Uterus (tissue), 4 donors: ENCODE results near the gene RAET1L. TPM values are rescaled to one million over a fixed set of nuclear protein-coding genes. Genes with fewer than 3 reads are reported as not detected.
"Not testable (repeated sequence)": the region's sequence is repeated elsewhere in the genome, so short reads cannot be mapped to it uniquely, and the experiment has no call there.

Source experiments
- DNase-seq, 2 donors: peaks; one replicate each; pipeline ENCODE4 v3.0.0-alpha.2; 2019 to 2020
- H3K27ac ChIP-seq, 2 donors: fragments of 200-600 bp; sonication (generic); 1 replicate in 1 of 2; 2 replicates in 1 of 2; pipeline ENCODE4 v1.5.1; 2016 to 2018
- H3K27me3 ChIP-seq, 2 donors: fragments of 200-600 bp; sonication (generic); one replicate each; pipeline ENCODE4 v1.5.1; 2018 to 2019; ENCODE audit warnings: control low read depth in 1 of 2
- H3K36me3 ChIP-seq, 2 donors: fragments of 200-600 bp; sonication (generic); one replicate each; pipeline ENCODE4 v1.5.1; 2019; ENCODE audit warnings: control low read depth in 1 of 2
- H3K4me1 ChIP-seq, 2 donors: fragments of 200-600 bp; sonication (generic); one replicate each; pipeline ENCODE4 v1.5.1; 2018 to 2019; ENCODE audit warnings: control low read depth in 1 of 2
- H3K4me3 ChIP-seq, 2 donors: fragments of 200-600 bp; sonication (generic); 1 replicate in 1 of 2; 2 replicates in 1 of 2; pipeline ENCODE4 v1.5.1; 2018 to 2019; ENCODE audit warnings: mild to moderate bottlenecking in 1 of 2
- H3K9me3 ChIP-seq, 2 donors: fragments of 200-600 bp; sonication (generic); one replicate each; pipeline ENCODE4 v1.5.1; 2019; ENCODE audit warnings: control low read depth in 1 of 2
- CTCF ChIP-seq, 4 experiments: fragments of 200-600 bp in 2 of 4; fragments of 450-650 bp in 2 of 4; sonication (generic) in 2 of 4; IDR thresholded peaks; one replicate each; pipeline ENCODE4 v1.5.1; 2016 to 2019; ENCODE audit warnings: antibody characterized with exemption in 4 of 4, mild to moderate bottlenecking in 2 of 4, moderate library complexity in 1 of 4
- POLR2A ChIP-seq, 2 donors: fragments of 450-650 bp; IDR thresholded peaks; one replicate each; pipeline ENCODE4 v1.6.1; 2016; ENCODE audit warnings: antibody characterized with exemption in 2 of 2, mild to moderate bottlenecking in 1 of 2, moderate library complexity in 1 of 2
- intact Hi-C: fragments of 100-400 bp; cut with DNase I; formaldehyde crosslinking; loops from one replicate; pipeline ENCODE4 v1.15.1; 2023; ENCODE audit warnings: low total_unique reads
- total RNA-seq, 4 donors: library from RNA; depleted of rRNA in 3 of 4; stranded (reverse); fragments of >200 nt in 3 of 4; gene quantifications; one replicate each; pipeline versions ENCODE4 v1.1.0 to v1.2.4, GENCODE V29; 2014 to 2023
- donor health status: DM: yes; HTN: yes; CAD: no.

The RAET1L gene
- total RNA-seq, 4 donors from 2014 or later = not detected

GRCh38 chr6:149999636-150000035 is 25.7 kb downstream of the RAET1L start:
- H3K27me3 ChIP-seq = peaks cover 0 to 19% of the 10 kb centered on the region in 2 donors
- no peak for DNase-seq
- H3K4me1 ChIP-seq = no peaks in the 10 kb centered on the region
- TF ChIP-seq POLR2A (IDR thresholded peaks at IDR 0.05) (no peak), CTCF (IDR thresholded peaks at IDR 0.05) (no peak)
- H3K36me3 ChIP-seq = no peaks in the 10 kb centered on the region
- no peak overlapping the region for H3K4me3 ChIP-seq
- intact Hi-C loops = no loop called here
- H3K9me3 ChIP-seq = no peaks in the 10 kb centered on the region
- no peak overlapping the region for H3K27ac ChIP-seq

GRCh38 chr6:149995971-149996370 is 29.4 kb downstream of the RAET1L start:
- Histone ChIP-seq H3K27ac (no peak overlapping the region), H3K4me3 (no peak overlapping the region), H3K4me1 (no peaks in the 10 kb centered on the region), H3K36me3 (no peaks in the 10 kb centered on the region), H3K27me3 (peaks cover 0 to 41% of the 10 kb centered on the region in 2 donors), H3K9me3 (no peaks in the 10 kb centered on the region)
- intact Hi-C loops = no loop called here
- TF ChIP-seq CTCF (IDR thresholded peaks at IDR 0.05) (no peak), POLR2A (IDR thresholded peaks at IDR 0.05) (no peak)
- DNase-seq = no peak

- H3K36me3 ChIP-seq = no peaks in the 10 kb centered on the region
- no peak for DNase-seq
- no peak overlapping the region for H3K4me3 ChIP-seq
- intact Hi-C loops = no loop called here
- no peak overlapping the region for H3K27ac ChIP-seq
- TF ChIP-seq POLR2A (IDR thresholded peaks at IDR 0.05) (no peak), CTCF (IDR thresholded peaks at IDR 0.05) (no peak)
- H3K9me3 ChIP-seq = no peaks in the 10 kb centered on the region
- H3K4me1 ChIP-seq = no peaks in the 10 kb centered on the region
- H3K27me3 ChIP-seq = peaks cover 0 to 48% of the 10 kb centered on the region in 2 donors
These were observed 30.0 kb downstream of the RAET1L start for GRCh38 chr6:149995235-149995750.

GRCh38 chr6:149991838-149992237 is 33.5 kb downstream of the RAET1L start:
- no peak overlapping the region for H3K4me3 ChIP-seq
- DNase-seq = no peak
- no peak overlapping the region for H3K27ac ChIP-seq
- intact Hi-C loops = no loop called here
- no peaks in the 10 kb centered on the region for H3K4me1 ChIP-seq
- H3K36me3 ChIP-seq = no peaks in the 10 kb centered on the region
- H3K27me3 ChIP-seq = peaks cover 12 to 79% of the 10 kb centered on the region in 2 donors
- TF ChIP-seq POLR2A (IDR thresholded peaks at IDR 0.05) = no peak
- TF ChIP-seq CTCF (IDR thresholded peaks at IDR 0.05) = no peak
- H3K9me3 ChIP-seq = peaks cover 0 to 14% of the 10 kb centered on the region in 2 donors

GRCh38 chr6:149991472-149991795 is 33.9 kb downstream of the RAET1L start:
- Histone ChIP-seq H3K27me3 (peaks cover 12 to 81% of the 10 kb centered on the region in 2 donors), H3K9me3 (peaks cover 0 to 14% of the 10 kb centered on the region in 2 donors)
- H3K4me1 ChIP-seq, intact Hi-C loops, H3K4me3 ChIP-seq, DNase-seq, H3K27ac ChIP-seq, H3K36me3 ChIP-seq: not testable (repeated sequence)
